CD4-positive, alpha-beta T cell (primary cell): ENCODE measurements around the gene TBX15. TPM values are rescaled to one million over a fixed set of nuclear protein-coding genes. Genes with fewer than 3 reads are reported as not detected.

ENCODE experiments used
- ATAC-seq: fragments of 200-7000 bp; cut with Tn5 transposase; one replicate; pipeline ENCODE4 v1.10.0; 2022; ENCODE audit warnings: mild to moderate bottlenecking; ENCODE audit not compliant: poor library complexity
- CTCF ChIA-PET: fragments of 350-600 bp; sonication (Branson Sonifier 250); formaldehyde crosslinking; loops from one replicate; lab custom pipeline; 2021; ENCODE audit warnings: antibody characterized with exemption, inconsistent platforms; lab: Charles Lee
- POLR2A ChIA-PET: fragments of 350-600 bp; sonication (Branson Sonifier 250); formaldehyde crosslinking; loops from one replicate; lab custom pipeline; 2021; ENCODE audit warnings: antibody characterized with exemption, inconsistent platforms; lab: Charles Lee
- DNase-seq, 14 experiments: peaks; one replicate each; pipeline ENCODE4 v3.0.0-alpha.2; 2013 to 2020; ENCODE audit warnings: mixed read lengths in 2 of 14
- H3K27ac ChIP-seq, 2 donors: one replicate each; pipeline versions ENCODE4 v1.5.1 to v1.7.0; 2013; ENCODE audit warnings: low read length in 2 of 2, low read depth in 1 of 2, mild to moderate bottlenecking in 1 of 2
- H3K27me3 ChIP-seq, 2 experiments: 1 replicate in 1 of 2; 2 replicates in 1 of 2; pipeline versions ENCODE4 v1.6.1 to v1.7.0; 2013; ENCODE audit warnings: low read length in 2 of 2, control low read depth in 1 of 2, mild to moderate bottlenecking in 1 of 2, moderate library complexity in 1 of 2; ENCODE audit not compliant: insufficient read depth in 2 of 2, control insufficient read depth in 1 of 2
- H3K36me3 ChIP-seq: one replicate; pipeline ENCODE4 v1.6.1; 2013; ENCODE audit warnings: low read length, control low read depth; ENCODE audit not compliant: insufficient read depth
- H3K4me1 ChIP-seq: one replicate; pipeline ENCODE4 v1.6.1; 2013; ENCODE audit warnings: low read length, control low read depth; ENCODE audit not compliant: insufficient read depth
- H3K4me3 ChIP-seq: one replicate; pipeline ENCODE4 v1.5.1; 2013; ENCODE audit warnings: mild to moderate bottlenecking, low read length, moderate library complexity
- H3K9me3 ChIP-seq, 2 experiments: 1 replicate in 1 of 2; 2 replicates in 1 of 2; pipeline versions ENCODE4 v1.6.1 to v1.7.0; 2013; ENCODE audit warnings: low read length in 2 of 2, mild to moderate bottlenecking in 2 of 2, control low read depth in 1 of 2, moderate library complexity in 1 of 2; ENCODE audit not compliant: control insufficient read depth in 1 of 2, insufficient read depth in 1 of 2
- H3K27ac Mint-ChIP-seq: one replicate; pipeline ENCODE4 v1.8.0; 2020; ENCODE audit warnings: mixed read lengths
- H3K27me3 Mint-ChIP-seq: one replicate; pipeline ENCODE4 v1.8.0; 2021; ENCODE audit warnings: mixed read lengths
- H3K36me3 Mint-ChIP-seq: one replicate; pipeline ENCODE4 v1.8.0; 2021; ENCODE audit warnings: low read depth, mixed read lengths
- H3K4me1 Mint-ChIP-seq: one replicate; pipeline ENCODE4 v1.8.0; 2021; ENCODE audit warnings: low read depth, mixed read lengths
- H3K4me3 Mint-ChIP-seq: one replicate; pipeline ENCODE4 v1.8.0; 2020; ENCODE audit warnings: mild to moderate bottlenecking, mixed read lengths
- H3K9me3 Mint-ChIP-seq: one replicate; pipeline ENCODE4 v1.8.0; 2020; ENCODE audit warnings: mixed read lengths
- CTCF ChIP-seq: fragments of 200-600 bp; IDR thresholded peaks from one replicate; pipeline ENCODE4 v1.8.0; 2022; ENCODE audit warnings: antibody characterized with exemption, mild to moderate bottlenecking
- intact Hi-C, 2 experiments: fragments of 100-400 bp; cut with DNase I in 1 of 2; cut with micrococcal nuclease in 1 of 2; formaldehyde crosslinking; loops; one replicate each; pipeline versions ENCODE4 v1.15.1 to v1.9.0; 2023 to 2025; cut with DNase I, micrococcal nuclease
- total RNA-seq, 174 experiments: library from RNA in 2 of 174; stranded (reverse) in 2 of 174; gene quantifications; one replicate each; pipeline ENCODE4 v1.2.3 and lab custom pipeline; 2021 to 2026

Gene TBX15
- total RNA-seq, 2 experiments from 2014 or later = not detected

DNA sequence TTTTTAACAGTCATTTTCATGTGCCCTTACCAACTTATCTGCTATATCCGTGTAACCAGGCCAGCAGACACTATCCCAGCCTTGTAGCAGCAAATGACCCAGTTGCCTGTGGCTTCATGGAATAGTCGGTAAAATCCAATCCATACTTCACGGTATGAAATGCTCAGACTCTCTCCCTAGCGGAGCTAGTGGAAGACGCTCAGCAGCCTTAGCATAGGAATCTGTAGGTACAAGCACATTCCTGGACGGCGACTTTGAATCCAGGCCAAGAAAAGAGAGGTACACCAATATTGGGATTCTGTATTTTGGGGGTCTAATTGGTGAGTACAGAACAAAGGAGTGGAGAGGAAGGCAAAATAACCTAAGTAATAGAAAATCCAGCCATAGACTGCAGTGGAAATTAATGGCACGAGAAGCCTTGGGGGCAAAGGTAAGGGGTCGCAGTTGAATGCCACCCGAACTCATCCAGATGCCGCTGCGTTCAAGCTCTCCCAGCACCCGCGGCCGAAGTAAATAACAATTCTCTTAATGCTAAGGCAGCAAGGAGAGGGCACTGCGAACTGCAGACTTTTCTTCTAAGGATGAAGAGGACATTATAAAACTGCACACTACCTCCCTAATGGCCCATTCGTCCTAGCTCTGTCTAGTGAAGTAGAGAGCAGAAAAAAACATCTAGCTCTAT lies 17.7 kb upstream of the TBX15 start:
- ATAC-seq = no peak

GRCh38 chr1:119004781-119005180 lies 16.6 kb upstream of the TBX15 start:
- no peak for DNase-seq
- Histone ChIP-seq H3K36me3 (no peaks in the 10 kb centered on the region), H3K4me1 (peaks cover 23% of the 10 kb centered on the region), H3K4me3 (no peak overlapping the region), H3K9me3 (peaks cover 18 to 63% of the 10 kb centered on the region in 2 experiments), H3K27me3 (peaks cover 81 to 96% of the 10 kb centered on the region in 2 experiments), H3K27ac (no peak overlapping the region)
- ChIA-PET POLR2A (no interaction called here), CTCF (no interaction called here)
- H3K4me1 Mint-ChIP-seq = peaks cover 16% of the 10 kb centered on the region
- ATAC-seq = no peak
- H3K27ac Mint-ChIP-seq = no peak overlapping the region
- intact Hi-C loops = no loop called here
- no peak overlapping the region for H3K4me3 Mint-ChIP-seq
- TF ChIP-seq CTCF = no peak
- peaks cover 3% of the 10 kb centered on the region for H3K9me3 Mint-ChIP-seq
- H3K36me3 Mint-ChIP-seq = no peaks in the 10 kb centered on the region
- H3K27me3 Mint-ChIP-seq = peaks cover 83% of the 10 kb centered on the region

More for the DNA sequence above, 17.7 kb upstream of the TBX15 start:
- TF ChIP-seq CTCF = no peak
- Histone ChIP-seq H3K36me3 (no peaks in the 10 kb centered on the region), H3K27me3 (peaks cover 72 to 90% of the 10 kb centered on the region in 2 experiments), H3K4me1 (peaks cover 15% of the 10 kb centered on the region), H3K27ac (no peak overlapping the region), H3K4me3 (no peak overlapping the region), H3K9me3 (peaks cover 18 to 55% of the 10 kb centered on the region in 2 experiments)
- CTCF ChIA-PET = no interaction called here
- intact Hi-C loops = no loop called here
- peaks cover 12% of the 10 kb centered on the region for H3K4me1 Mint-ChIP-seq
- peaks cover 3% of the 10 kb centered on the region for H3K9me3 Mint-ChIP-seq
- H3K36me3 Mint-ChIP-seq = no peaks in the 10 kb centered on the region
- H3K27ac Mint-ChIP-seq = no peak overlapping the region
- peaks cover 83% of the 10 kb centered on the region for H3K27me3 Mint-ChIP-seq
- no peak overlapping the region for H3K4me3 Mint-ChIP-seq
- no peak for DNase-seq
- POLR2A ChIA-PET = no interaction called here

- ATAC-seq (no peak), DNase-seq (no peak)
- Histone ChIP-seq H3K27ac (no peak overlapping the region), H3K4me3 (no peak overlapping the region), H3K9me3 (peaks cover 15 to 70% of the 10 kb centered on the region in 2 experiments), H3K36me3 (no peaks in the 10 kb centered on the region), H3K4me1 (peaks cover 23% of the 10 kb centered on the region), H3K27me3 (peaks cover 85 to 95% of the 10 kb centered on the region in 2 experiments)
- CTCF ChIA-PET = no interaction called here
- no peaks in the 10 kb centered on the region for H3K36me3 Mint-ChIP-seq
- peaks cover 83% of the 10 kb centered on the region for H3K27me3 Mint-ChIP-seq
- intact Hi-C loops = no loop called here
- H3K9me3 Mint-ChIP-seq = peaks cover 3% of the 10 kb centered on the region
- H3K4me3 Mint-ChIP-seq = no peak overlapping the region
- H3K4me1 Mint-ChIP-seq = peaks cover 15% of the 10 kb centered on the region
- no peak overlapping the region for H3K27ac Mint-ChIP-seq
- TF ChIP-seq CTCF = no peak
- POLR2A ChIA-PET = no interaction called here
Measured at GRCh38 chr1:119004129-119004527, 16.0 kb upstream of the TBX15 start.
